Heart left ventricle (tissue), 13 donors: Measurements from ENCODE around the gene MYO15B.

Experiments used
- CTCF ChIP-seq, 12 donors: fragments of 200-600 bp; sonication (generic) in 4 of 12; IDR thresholded peaks; one replicate each; pipeline versions ENCODE4 v1.5.0 to v1.8.0; 2018 to 2022; ENCODE audit warnings: antibody characterized with exemption in 12 of 12, mild to moderate bottlenecking in 5 of 12
- POLR2A ChIP-seq, 2 donors: fragments of 450-650 bp; IDR thresholded peaks; one replicate each; pipeline ENCODE4 v1.6.1; 2017; ENCODE audit warnings: antibody characterized with exemption in 2 of 2, mild to moderate bottlenecking in 2 of 2, moderate library complexity in 2 of 2
- donor health status: ischemic (EF 13 %, LVEDD 7.1; RV severe dilation, severe dysfunction).
- donor health status: DM: no; HTN: yes; CAD: no.
- donor health status: DM: no; HTN: no; CAD: no.
- donor health status: ischemic (EF 25% LVEDD 6.9; RV normal size, moderate dysfunction).
- donor health status: ischemic (EF 25% LVEDD 5.7; RV mildly dilated, moderate dysfunction).
- donor health status: ischemic (EF 35%, LVEDD 5.7; RV mildly dilated, moderate dysfunction).
- donor health status: nonischemic (EF 11% LVEDD 7.7; RV severe dilation, severe dysfunction).
- donor health status: DM: yes; HTN: yes; CAD: no.
- donor health status: PGD.
- donor health status: ischemic (EF 29% LVEDD 5.4; RV normal size, mild dysfunction).
- donor health status: nonischemic (EF 23%, LVEDD 6.1; RV moderate dilation, normal function).

- TF ChIP-seq CTCF (IDR thresholded peaks at IDR 0.05) (no peak), POLR2A (IDR thresholded peaks at IDR 0.05) (no peak)
These were observed 48.1 kb downstream of the MYO15B start for GRCh38 chr17:75635610-75636202.
